Measurements from ENCODE around the gene TEPSIN. TPM values are rescaled to one million over a fixed set of nuclear protein-coding genes. Genes with fewer than 3 reads are reported as not detected.

Gene TEPSIN
- total RNA-seq, 1 donor from 2014 or later: 40.0 TPM

- intact Hi-C loops (cut with micrococcal nuclease): no loop called here
- Mint-ChIP-seq H3K9me3 (no peaks in the 10 kb centered on the region), H3K27ac (no peak overlapping the region), H3K36me3 (ENCODE audit: low read depth) (no peaks in the 10 kb centered on the region), H3K27me3 (no peaks in the 10 kb centered on the region), H3K4me3 (no peak overlapping the region), H3K4me1 (no peaks in the 10 kb centered on the region)
- no peak for DNase-seq
These were observed 55.0 kb downstream of the TEPSIN start for GRCh38 chr17:81183807-81184206.

- no peaks in the 10 kb centered on the region for H3K36me3 Mint-ChIP-seq (ENCODE audit: low read depth)
- no peaks in the 10 kb centered on the region for H3K27me3 Mint-ChIP-seq
- H3K4me3 Mint-ChIP-seq: no peak overlapping the region
- intact Hi-C loops (cut with micrococcal nuclease): no loop called here
- no peaks in the 10 kb centered on the region for H3K4me1 Mint-ChIP-seq
- DNase-seq: no peak
- no peak overlapping the region for H3K27ac Mint-ChIP-seq
- H3K9me3 Mint-ChIP-seq: no peaks in the 10 kb centered on the region
These were observed 55.5 kb downstream of the TEPSIN start for GRCh38 chr17:81183316-81183715.

- H3K36me3 Mint-ChIP-seq (ENCODE audit: low read depth): no peaks in the 10 kb centered on the region
- H3K27me3 Mint-ChIP-seq: no peaks in the 10 kb centered on the region
- no peaks in the 10 kb centered on the region for H3K4me1 Mint-ChIP-seq
- no peaks in the 10 kb centered on the region for H3K9me3 Mint-ChIP-seq
- DNase-seq: no peak
- H3K27ac Mint-ChIP-seq: no peak overlapping the region
- intact Hi-C loops (cut with micrococcal nuclease): no loop called here
- no peak overlapping the region for H3K4me3 Mint-ChIP-seq
These were observed 56.3 kb downstream of the TEPSIN start for GRCh38 chr17:81182596-81182995.

GRCh38 chr17:81181811-81182185, 57.1 kb downstream of the TEPSIN start:
- DNase-seq: no peak
- Mint-ChIP-seq H3K9me3 (no peaks in the 10 kb centered on the region), H3K36me3 (ENCODE audit: low read depth) (no peaks in the 10 kb centered on the region), H3K27ac (no peak overlapping the region), H3K4me1 (no peaks in the 10 kb centered on the region), H3K27me3 (no peaks in the 10 kb centered on the region), H3K4me3 (no peak overlapping the region)
- intact Hi-C loops (cut with micrococcal nuclease): no loop called here

GRCh38 chr17:81180836-81181810, 57.7 kb downstream of the TEPSIN start:
- H3K27me3 Mint-ChIP-seq: no peaks in the 10 kb centered on the region
- no peaks in the 10 kb centered on the region for H3K9me3 Mint-ChIP-seq
- H3K27ac Mint-ChIP-seq: no peak overlapping the region
- no peaks in the 10 kb centered on the region for H3K4me1 Mint-ChIP-seq
- H3K4me3 Mint-ChIP-seq: no peak overlapping the region
- intact Hi-C loops (cut with micrococcal nuclease): no loop called here
- no peaks in the 10 kb centered on the region for H3K36me3 Mint-ChIP-seq (ENCODE audit: low read depth)
- no peak for DNase-seq

GRCh38 chr17:81179861-81180260, 59.0 kb downstream of the TEPSIN start:
- Mint-ChIP-seq H3K4me1 (no peaks in the 10 kb centered on the region), H3K4me3 (no peak overlapping the region), H3K36me3 (ENCODE audit: low read depth) (no peaks in the 10 kb centered on the region), H3K9me3 (no peaks in the 10 kb centered on the region), H3K27ac (no peak overlapping the region), H3K27me3 (peaks cover 2% of the 10 kb centered on the region)
- no peak for DNase-seq
- intact Hi-C loops (cut with micrococcal nuclease): no loop called here

- peaks cover 2% of the 10 kb centered on the region for H3K27me3 Mint-ChIP-seq
- no peaks in the 10 kb centered on the region for H3K36me3 Mint-ChIP-seq (ENCODE audit: low read depth)
- no peaks in the 10 kb centered on the region for H3K9me3 Mint-ChIP-seq
- no peaks in the 10 kb centered on the region for H3K4me1 Mint-ChIP-seq
- no peak for DNase-seq
- H3K27ac Mint-ChIP-seq: no peak overlapping the region
- H3K4me3 Mint-ChIP-seq: no peak overlapping the region
- intact Hi-C loops (cut with micrococcal nuclease): no loop called here
These were observed 59.6 kb downstream of the TEPSIN start for GRCh38 chr17:81179220-81179619.

Other genes starting within 250 kb of the TEPSIN start
- 30.8 and 32.8 TPM in 2 replicates for gene CHMP6, start 247.2 kb downstream of the TEPSIN start, total RNA-seq
- gene BAIAP2, start 203.9 kb downstream of the TEPSIN start, total RNA-seq: 4.4 and 5.5 TPM in 2 replicates
- not detected in 2 replicates for gene PVALEF, start 73.5 kb downstream of the TEPSIN start, total RNA-seq
- 0.42 and 0.78 TPM in 2 replicates for gene AATK, start 72.8 kb downstream of the TEPSIN start, total RNA-seq
- 15.6 and 18.0 TPM in 2 replicates for gene CEP131, start 16.1 kb downstream of the TEPSIN start, total RNA-seq
- 73.6 and 77.1 TPM in 2 replicates for gene NDUFAF8, start 263 bp upstream of the TEPSIN start, total RNA-seq
- 98.0 and 105 TPM in 2 replicates for gene SLC38A10, start 56.3 kb upstream of the TEPSIN start, total RNA-seq
- gene BAHCC1, start 156.4 kb upstream of the TEPSIN start, total RNA-seq: 0.05 TPM in 1 of 2 replicates, not detected in the other

Data from activated CD4-positive, alpha-beta T cell treated with anti-CD3 and anti-CD28 coated beads, Interleukin-2, amount 10 ng/mL, durations not matched to agents 24 days and 14 days (primary cell).